ENCODE data around the gene SDK1.

SDK1 gene

GRCh38 chr7:4167385-4167910, 866.4 kb downstream of the SDK1 start:
- intact Hi-C loops (cut with DNase I), result no loop called here
- no peak for DNase-seq

DNA sequence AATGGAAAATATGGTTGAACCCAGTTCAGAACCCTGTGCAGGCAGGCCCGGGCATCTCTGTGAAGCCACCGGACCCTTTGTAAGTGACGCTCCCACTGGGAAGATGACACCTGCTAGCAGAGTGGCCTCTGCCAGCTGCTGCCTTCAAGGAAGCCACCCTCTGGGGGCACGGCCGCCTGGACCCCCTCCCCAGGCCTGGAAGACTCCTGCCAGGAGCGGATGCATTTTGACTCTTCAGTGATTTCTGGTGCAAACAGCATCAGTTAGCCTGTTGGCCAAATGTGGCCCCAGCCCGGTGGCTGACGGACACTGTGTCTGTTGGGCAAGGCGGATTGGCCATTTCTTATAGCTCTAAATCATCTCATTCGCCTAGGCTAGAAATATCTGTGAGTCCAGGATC, 867.0 kb downstream of the SDK1 start:
- DNase-seq, result no peak
- intact Hi-C loops (cut with DNase I), result no loop called here

DNA sequence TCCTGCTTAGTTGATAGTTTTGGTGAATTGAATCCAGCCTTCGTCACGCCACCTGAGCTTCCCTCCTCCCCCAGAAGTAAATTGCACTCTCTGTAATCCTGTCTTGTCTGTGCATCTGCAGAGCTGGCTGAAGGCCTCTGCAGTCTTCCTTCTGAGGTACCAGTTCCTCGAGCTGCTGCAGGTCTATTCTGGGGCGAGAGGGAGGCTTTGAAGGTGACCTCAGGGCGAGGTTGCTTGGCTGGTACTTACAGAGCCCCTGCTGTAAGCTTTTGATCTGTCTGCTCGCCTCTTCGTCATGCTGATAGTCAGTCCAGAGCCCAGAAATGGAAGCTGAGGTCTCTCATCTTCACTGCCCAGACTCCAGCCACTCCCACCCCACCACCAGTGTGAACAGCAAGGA, 867.5 kb downstream of the SDK1 start:
- DNase-seq, result no peak
- intact Hi-C loops (cut with DNase I), result no loop called here

DNA sequence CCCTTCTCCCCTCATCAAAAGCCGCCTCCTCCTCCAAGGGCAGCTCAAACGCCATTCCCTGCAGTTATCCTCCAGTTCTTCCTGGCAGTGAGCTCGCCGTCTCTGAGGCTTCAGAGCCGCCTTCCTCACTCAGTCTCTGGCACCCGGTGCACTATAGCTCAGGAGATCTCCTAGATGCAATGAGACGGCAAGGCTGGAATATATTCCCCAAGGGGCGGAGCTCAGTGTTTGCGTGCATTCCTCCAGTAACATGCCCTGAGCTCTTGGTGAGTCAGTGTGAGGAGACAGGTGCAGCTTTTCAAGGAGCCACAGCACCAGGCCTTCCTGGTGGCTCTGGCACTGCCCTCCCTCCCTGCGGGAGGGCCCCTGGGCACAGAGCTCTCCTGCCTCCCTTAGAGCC, 868.4 kb downstream of the SDK1 start:
- intact Hi-C loops (cut with DNase I), result no loop called here
- no peak for DNase-seq

DNA sequence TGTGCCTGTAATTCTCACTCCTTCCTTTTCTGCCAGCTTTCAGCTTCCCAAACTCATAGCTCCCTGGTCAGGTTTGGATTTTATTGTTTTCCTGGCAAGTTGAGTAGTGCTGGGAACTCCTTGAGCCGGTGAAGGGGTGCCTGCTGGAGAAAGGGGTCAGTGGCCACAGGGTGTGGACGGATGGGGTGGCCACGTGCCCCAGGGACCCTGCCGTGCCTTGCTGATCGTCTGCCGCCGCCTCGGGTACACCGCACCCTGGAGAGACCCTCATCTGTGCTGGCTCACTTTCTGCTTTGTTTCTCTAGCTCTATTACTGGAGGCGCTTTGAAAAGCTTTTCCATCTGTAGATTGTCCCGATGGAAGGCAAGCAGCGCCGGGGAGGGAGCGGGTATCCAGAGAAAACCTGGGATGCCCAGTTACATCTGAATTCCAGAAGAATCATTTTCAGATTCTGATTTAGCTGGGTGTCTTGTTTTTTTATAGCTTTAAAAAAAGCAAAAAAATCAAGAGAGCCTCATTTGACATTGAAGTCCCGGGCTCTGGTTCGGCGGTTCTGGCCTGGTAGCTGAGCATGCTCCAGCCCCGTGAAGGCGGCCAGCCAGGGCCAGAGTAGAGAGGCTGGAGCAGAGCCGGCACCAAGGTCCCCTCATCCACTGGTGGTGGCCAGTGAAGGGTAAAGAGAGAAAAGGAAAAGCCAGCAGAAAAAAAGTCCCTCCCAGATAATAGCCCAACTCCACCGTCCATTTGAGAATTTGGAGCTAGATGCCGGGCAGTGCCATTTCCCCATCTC, 870.1 kb downstream of the SDK1 start:
- no peak for DNase-seq
- intact Hi-C loops (cut with DNase I), result no loop called here

DNA sequence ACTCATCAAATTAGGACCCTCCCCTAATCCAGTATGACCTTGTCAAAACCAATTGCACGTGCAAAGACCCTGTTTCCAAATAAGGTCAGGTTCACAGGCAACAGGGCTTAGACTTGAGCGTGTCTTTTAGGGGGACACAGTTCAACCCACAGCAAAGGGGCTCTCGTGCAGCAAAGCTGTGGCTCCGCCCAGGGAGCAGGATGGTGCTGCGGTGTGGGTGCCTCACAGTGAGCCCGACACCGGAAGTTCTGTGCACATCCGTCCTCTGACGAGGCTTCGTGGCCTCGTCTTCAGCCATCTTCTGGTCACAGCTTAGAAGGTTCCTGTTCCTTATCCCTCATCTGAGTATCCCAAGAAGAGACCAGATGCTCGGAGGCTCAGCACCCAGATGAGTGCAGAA, 871.8 kb downstream of the SDK1 start:
- intact Hi-C loops (cut with DNase I), result no loop called here
- no peak for DNase-seq

DNA sequence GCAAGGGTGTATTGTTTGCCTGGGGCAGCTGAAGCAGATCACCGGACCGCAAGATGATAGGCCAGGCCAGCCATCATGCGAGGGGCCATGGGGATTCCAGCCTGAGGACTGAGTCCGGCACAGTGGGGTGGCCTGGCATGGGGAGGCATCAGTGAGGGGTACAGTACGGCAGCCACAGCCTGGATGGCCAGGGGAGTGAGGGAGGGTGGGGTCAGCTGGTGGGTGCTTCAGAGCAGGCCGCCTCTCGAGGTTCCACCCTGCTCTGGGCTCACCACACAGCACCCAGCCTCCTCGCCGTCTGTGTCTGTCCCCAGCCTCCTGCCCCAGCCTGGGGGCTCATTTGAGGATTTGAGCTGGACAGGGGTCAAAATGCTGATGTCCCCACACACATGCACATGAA, 872.6 kb downstream of the SDK1 start:
- no peak for DNase-seq
- intact Hi-C loops (cut with DNase I), result no loop called here

DNA sequence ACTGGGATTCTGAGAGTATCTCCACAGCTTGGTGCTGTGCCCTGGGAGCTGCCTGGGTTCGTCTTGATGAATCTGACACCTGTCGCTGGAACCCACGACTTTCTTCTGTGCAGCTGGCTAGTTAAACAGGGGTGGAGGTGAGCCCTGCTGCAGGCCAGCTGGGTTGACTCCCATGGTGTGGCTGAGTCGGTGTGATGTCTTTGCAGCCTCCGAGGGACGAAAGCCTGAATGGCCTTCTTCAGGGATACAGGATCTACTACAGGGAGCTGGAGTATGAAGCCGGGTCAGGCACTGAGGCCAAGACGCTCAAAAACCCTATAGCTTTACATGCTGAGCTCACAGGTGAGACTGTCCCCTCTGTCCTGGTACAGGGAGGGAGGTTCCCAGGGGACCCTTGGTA, 873.0 kb downstream of the SDK1 start:
- intact Hi-C loops (cut with DNase I), result no loop called here

DNA sequence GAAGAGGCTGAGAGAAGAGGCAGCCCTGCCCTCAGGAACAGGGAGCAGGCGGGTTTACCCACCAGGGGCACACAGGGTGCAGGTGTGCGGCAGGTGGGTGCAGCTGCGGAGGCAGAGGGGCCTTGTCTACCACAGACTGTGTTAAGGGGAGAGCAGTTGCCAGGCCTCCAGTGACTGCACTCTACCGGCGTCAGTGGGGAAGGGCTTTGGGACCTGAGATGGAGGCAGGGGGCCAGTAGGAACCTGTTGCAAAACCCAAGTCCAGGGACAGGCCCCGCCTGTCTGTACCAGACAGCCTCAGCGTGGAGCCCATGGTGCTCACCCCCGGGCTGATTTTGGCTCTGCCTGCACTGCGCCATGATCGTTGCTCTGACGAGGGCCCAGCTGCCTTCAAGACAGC, 873.4 kb downstream of the SDK1 start:
- DNase-seq, result no peak
- intact Hi-C loops (cut with DNase I), result no loop called here

More for the DNA sequence above, 873.0 kb downstream of the SDK1 start:
- no peak for DNase-seq

- no peak for DNase-seq
- intact Hi-C loops (cut with DNase I), result no loop called here
Observed at GRCh38 chr7:4174884-4175283, 873.8 kb downstream of the SDK1 start.

- intact Hi-C loops (cut with DNase I), result no loop called here
- DNase-seq, result no peak
Observed at GRCh38 chr7:4175346-4175973, 874.4 kb downstream of the SDK1 start.

DNA sequence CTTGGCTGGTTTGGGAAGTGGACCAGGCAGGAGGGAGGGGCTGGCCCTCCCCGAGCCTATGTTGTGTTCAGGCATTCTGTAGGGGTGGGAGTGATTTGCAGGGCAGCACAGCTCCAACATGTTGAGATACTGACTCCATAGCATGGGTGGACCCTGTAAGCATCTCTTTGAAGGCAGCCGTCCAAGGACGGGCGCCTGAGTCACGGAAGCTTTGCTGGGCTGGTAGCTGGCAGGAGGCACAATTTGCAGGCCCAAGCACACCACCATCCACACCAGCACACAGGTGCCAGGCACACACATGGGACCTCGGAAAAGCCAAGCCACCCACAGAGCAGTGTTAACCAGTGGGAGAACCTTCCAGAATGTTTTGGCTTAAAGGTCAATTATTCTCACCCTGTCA, 875.9 kb downstream of the SDK1 start:
- no peak for DNase-seq
- intact Hi-C loops (cut with DNase I), result no loop called here

- intact Hi-C loops (cut with DNase I), result no loop called here
- no peak for DNase-seq
Observed at GRCh38 chr7:4178416-4178815, 877.4 kb downstream of the SDK1 start.

- DNase-seq, result no peak
- intact Hi-C loops (cut with DNase I), result no loop called here
Observed at GRCh38 chr7:4178916-4179687, 878.0 kb downstream of the SDK1 start.

DNA sequence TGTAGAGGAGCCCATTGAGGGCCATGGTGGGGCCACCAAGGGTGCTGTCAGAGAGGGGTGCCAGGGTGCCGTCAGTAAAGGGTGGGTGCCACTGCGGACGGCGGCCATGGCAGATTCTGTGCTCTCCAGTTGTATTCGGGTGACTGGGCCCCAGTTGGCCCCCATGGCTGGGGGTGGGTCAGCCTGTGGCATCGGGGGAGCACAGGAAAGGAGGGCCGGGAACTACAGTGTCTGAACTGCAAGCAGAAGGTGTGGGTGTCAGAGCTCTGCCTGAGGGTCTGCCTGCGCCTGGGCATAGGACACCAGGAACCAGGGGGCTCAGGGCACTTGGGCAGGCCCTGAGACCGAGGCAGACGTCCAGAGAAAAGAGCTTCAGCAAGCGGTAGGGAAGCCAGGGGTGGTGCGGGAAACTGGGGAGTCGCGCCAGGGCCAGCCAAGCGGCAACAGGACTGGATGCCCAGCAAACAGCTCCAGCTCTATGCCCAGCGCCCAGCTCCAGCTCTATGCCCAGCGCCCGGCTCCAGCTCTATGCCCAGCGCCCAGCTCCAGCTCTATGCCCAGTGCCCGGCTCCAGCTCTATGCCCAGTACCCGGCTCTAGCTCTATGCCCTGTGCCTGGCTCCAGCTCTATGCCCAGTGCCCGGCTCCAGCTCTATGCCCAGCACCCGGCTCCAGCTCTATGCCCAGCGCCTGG, 878.8 kb downstream of the SDK1 start:
- intact Hi-C loops (cut with DNase I), result no loop called here

DNA sequence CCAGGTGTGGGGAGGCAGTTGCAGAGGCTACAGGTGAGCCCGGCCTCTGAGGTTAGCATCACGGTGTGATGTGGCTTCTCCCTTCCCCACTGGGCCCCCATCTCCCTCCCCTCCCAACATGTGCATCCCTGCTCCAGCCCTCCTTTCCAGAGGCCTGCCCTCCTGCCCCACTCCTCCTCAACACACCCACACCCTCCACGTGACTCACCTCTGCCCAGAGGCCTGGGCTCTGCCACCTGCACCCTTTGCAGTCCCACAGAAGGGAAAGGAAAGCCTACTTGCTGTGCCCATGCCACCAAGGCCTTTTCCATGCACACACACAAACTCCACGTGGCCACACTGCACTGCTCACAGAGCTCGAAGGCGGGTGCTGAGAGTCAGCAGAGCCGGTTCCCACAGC, 880.4 kb downstream of the SDK1 start:
- intact Hi-C loops (cut with DNase I), result no loop called here
- no peak for DNase-seq

More for the DNA sequence above, 878.8 kb downstream of the SDK1 start:
- no peak for DNase-seq

DNA sequence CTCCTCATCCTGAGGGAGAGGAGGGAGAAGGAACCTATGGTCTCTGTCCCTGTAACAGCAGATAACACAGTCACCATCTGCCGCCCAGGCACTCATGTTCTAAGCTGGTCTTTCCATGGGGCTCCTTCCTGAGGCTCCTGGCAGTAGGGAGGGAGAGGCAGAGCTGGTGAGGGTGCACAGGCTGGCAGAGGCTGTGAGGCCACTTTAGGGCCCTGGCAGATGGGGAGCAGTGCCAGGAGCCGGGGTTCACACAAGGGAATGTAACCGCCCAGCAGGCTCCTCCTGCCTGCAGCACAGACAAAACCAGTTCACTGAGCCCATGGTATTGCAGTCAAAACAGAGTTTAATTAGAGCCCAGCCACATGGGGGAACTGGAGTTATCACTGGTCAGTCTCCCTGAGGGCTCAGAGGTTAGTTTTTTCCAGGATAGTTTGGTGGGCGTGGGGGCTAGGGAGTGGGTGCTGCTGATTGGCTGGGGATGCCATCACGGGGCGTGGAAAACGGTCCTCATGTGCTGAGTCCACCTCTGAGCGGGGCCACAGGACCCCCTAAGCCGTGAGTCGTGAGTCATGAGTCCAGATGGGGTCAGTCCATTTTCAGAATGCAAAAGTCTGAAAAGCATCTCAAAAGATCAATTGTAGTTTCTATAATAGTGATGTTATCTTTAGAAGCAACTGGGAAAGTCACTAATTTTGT, 881.7 kb downstream of the SDK1 start:
- intact Hi-C loops (cut with DNase I), result no loop called here
- DNase-seq, result no peak

DNA sequence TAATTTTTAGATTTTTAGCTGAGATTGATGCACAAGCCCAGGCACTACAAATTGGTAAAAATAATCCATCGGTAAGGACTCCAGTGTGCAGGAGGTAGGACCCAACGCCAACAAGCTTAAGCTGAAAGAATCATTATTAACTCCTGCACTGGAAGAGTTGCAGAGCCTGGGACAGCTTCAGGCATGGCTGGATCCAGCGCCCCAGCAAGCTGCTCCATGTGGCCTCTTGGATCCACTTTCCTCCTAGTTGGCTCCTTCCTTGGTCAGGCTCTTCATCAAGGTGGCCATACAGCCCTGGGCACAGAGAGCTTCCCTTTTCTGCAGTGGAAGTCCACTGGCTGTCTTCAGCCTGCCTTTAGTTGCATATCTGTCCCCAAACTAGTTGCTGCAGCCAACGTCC, 883.6 kb downstream of the SDK1 start:
- DNase-seq, result no peak
- intact Hi-C loops (cut with DNase I), result no loop called here

DNA sequence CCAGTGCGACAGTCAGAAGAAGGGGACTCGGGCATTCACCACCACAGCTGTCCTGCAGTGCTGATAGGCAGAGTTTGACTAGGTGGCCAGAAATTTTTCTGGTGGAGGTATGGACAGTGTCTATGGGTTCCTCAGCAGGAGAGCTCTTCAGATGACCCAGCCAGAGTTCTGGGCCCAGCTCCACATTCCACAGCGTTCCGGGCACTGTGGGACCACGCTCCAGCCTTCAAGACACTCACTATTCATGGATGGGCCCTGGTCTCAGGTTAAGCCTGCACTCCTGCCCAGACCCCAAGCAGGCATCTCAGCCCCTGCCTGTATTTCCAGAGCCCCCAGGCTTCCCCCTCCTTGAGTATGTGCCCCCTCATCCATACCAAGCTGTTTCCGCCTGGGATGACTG, 884.1 kb downstream of the SDK1 start:
- DNase-seq, result no peak
- intact Hi-C loops (cut with DNase I), result no loop called here
